GM15510 (cell line): ENCODE data around the gene ZC3H12A.

Source experiments
- POLR2A ChIP-seq: IDR thresholded peaks from 3 replicates; pipeline ENCODE4 v1.6.1; 2011; ENCODE audit warnings: borderline replicate concordance; ENCODE audit not compliant: insufficient read length; ENCODE audit errors: extremely low read depth

The ZC3H12A gene

GRCh38 chr1:37495875-37496274 is 21.5 kb downstream of the ZC3H12A start:
- TF ChIP-seq POLR2A, result no peak

GRCh38 chr1:37497832-37498231 is 23.5 kb downstream of the ZC3H12A start:
- TF ChIP-seq POLR2A, result no peak

GRCh38 chr1:37498872-37499617 is 24.7 kb downstream of the ZC3H12A start:
- TF ChIP-seq POLR2A, result no peak

GRCh38 chr1:37501661-37502060 is 27.3 kb downstream of the ZC3H12A start:
- TF ChIP-seq POLR2A, result no peak

GRCh38 chr1:37502104-37502503 is 27.7 kb downstream of the ZC3H12A start:
- TF ChIP-seq POLR2A, result no peak

- TF ChIP-seq POLR2A, result no peak
Observed at GRCh38 chr1:37506740-37507139, 32.4 kb downstream of the ZC3H12A start.

GRCh38 chr1:37509181-37509580 is 34.8 kb downstream of the ZC3H12A start:
- no peak for TF ChIP-seq POLR2A

- no peak for TF ChIP-seq POLR2A
Observed at GRCh38 chr1:37513795-37514349, 39.5 kb downstream of the ZC3H12A start.

GRCh38 chr1:37514350-37515184 is 40.2 kb downstream of the ZC3H12A start, which contains the start of gene MEAF6:
MEAF6 (minus strand) TSS chr1:37514766; CDS start chr1:37514746, 20 bp downstream.
- peak; percentile 85 for TF ChIP-seq POLR2A

GRCh38 chr1:37515185-37516034 is 41.0 kb downstream of the ZC3H12A start:
- no peak for TF ChIP-seq POLR2A

- no peak for TF ChIP-seq POLR2A
Observed at GRCh38 chr1:37517569-37517968, 43.2 kb downstream of the ZC3H12A start.

GRCh38 chr1:37519613-37520012 is 45.2 kb downstream of the ZC3H12A start:
- no peak for TF ChIP-seq POLR2A

- TF ChIP-seq POLR2A, result no peak
Observed at GRCh38 chr1:37533317-37534093, 59.1 kb downstream of the ZC3H12A start.
